HG02981 (cell line): ENCODE results near the gene TMEM238.

ENCODE experiments used
- ATAC-seq: cut with Tn5 transposase; IDR thresholded peaks from one replicate; pipeline ENCODE4 v1.9.1; 2021; ENCODE audit warnings: mild to moderate bottlenecking, moderate library complexity; ENCODE audit not compliant: unreplicated experiment

TMEM238 gene

DNA sequence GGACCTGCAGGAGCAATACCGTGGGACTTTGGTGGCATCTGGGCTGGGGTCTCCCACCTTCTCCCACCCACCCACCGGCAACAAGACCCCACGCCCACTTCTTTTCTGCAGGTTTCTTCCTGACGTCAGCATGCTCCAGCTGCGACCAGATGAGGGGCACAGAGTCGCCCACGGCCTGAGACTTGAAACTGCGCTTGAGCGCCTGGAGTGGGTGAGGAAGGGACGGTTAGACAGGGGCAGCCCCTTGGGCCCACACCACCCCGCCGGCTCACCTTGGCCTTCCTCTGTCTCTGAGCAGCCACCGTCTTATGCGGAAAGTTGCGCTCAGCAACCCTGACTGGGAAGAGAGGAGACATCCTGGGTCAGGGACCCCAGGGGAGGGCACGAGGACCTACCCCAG, 23.2 kb downstream of the TMEM238 start:
- no peak for ATAC-seq

DNA sequence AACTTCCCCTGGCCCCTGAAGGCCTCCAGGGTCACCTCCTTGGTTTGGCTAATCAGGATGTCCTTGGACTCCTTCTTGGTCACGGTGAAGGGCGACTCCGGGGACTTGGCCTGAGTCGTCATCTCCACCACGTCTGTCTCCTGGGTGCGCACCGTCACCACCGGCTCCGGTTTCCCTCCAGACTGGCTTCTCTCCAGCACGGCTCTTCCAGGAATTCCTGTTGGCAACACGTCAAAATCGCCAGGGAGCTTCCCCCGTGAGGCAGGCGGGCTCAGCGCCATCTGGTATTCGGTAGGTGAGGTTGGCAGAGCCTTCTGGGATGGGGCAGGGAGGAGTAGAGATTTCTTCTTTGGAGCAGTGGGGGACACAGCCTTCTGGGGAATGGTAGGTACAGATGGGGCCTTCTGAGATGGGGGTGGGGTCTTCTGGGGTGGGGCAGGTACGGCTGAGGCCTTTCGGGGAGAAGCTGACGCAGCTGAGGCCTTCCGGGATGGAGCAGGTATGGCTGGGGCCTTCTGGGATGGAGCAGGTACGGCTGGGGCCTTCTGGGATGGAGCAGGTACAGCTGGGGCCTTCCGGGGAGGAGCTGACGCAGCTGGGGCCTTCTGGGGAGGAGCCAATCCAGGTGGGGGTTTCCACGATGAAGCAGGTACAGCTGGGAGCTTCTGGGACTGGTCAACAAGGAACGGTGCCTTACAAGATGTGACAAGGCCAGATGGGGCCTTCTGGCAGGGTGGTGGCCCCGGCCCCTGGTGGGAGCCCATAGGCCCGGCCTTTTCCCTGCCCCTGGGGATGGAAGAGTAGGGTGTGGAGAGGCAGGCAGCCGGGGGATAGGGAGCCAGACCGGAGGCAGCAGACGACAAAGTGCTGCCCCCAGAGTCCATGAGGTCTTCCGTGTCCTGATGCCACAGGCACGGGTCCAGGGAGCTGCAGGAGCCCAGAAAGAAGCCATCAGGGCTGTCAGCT, 24.9 kb downstream of the TMEM238 start:
- no peak for ATAC-seq

DNA sequence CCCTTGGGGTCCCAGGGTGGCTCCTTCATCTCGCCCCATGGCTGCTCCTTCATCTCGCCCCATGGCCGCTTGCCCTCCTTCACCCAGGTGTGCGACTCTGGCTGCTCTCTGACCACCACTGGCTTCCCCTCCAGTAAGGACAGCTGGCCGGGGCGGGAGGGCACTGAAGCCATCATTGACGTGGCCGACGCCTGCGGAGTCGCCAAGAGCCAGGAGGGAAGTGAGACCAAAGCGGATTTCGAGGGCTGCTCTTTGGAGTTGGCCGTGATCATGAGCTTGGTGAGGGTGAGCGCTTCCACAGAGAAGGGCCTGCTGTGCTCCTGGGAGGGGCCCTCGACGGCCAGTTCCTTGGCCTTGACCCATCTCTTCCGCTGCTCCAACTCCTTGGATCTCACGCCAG, 25.6 kb downstream of the TMEM238 start:
- ATAC-seq = no peak

DNA sequence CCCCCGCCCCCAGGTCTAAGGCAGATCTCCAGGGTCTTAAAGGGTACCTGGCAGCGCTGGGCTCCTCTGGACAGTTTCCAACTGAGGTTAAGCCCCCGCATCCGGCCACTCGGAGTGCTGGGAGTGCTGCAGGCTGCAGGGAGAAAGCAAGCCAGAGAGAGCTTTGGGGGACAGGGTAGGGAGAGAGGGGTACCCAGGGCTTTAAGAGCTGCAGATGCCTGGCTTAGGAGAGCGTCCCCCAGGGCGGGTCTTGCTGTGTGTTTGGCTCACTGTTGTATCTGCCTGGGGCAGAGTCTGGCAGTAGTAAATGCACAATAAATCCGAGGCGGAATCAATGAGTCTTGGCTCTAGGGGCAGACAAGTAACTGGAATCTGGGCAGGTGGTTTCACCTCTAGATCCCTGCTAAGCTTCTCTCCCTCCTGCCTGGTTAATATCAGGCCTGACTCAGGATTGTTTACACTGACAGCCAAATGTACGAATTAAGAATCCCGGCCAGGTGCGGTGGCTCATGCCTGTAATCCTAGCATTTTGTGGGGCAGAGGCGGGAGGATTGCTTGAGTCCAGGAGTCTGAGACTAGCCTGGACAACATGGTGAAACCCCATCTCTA, 28.8 kb downstream of the TMEM238 start:
- ATAC-seq = no peak

DNA sequence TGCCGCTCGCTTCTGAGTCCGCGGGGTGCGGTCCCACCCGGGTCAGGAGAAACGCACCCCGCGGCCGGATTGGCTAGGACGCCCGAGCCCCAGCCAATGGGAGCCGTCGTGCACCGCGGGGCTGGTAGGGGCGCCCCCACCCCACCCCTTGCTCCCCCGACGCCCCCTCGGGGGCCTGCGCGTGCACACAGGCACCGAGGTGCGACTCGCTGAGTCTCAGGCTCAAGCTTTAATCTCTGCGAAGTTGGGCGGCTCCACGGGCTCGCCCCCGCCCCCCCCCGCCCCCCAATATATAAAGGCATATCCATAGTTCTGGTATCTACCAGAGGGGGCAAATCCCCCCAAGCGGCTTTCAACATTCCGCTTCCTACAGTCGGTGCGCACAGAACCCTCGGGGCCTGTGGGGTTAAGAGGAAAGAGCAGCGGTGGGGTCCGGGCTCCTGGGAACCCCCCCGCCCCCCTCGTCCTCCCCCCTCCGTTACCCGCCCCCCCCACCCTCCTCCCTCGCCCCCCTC, 29.3 kb downstream of the TMEM238 start, which contains the start of gene COX6B2:
COX6B2 (minus strand) TSS at position 22 of the 515 bp plus-strand sequence. CDS start 198 bp downstream, outside the sequence.
- ATAC-seq = no peak

DNA sequence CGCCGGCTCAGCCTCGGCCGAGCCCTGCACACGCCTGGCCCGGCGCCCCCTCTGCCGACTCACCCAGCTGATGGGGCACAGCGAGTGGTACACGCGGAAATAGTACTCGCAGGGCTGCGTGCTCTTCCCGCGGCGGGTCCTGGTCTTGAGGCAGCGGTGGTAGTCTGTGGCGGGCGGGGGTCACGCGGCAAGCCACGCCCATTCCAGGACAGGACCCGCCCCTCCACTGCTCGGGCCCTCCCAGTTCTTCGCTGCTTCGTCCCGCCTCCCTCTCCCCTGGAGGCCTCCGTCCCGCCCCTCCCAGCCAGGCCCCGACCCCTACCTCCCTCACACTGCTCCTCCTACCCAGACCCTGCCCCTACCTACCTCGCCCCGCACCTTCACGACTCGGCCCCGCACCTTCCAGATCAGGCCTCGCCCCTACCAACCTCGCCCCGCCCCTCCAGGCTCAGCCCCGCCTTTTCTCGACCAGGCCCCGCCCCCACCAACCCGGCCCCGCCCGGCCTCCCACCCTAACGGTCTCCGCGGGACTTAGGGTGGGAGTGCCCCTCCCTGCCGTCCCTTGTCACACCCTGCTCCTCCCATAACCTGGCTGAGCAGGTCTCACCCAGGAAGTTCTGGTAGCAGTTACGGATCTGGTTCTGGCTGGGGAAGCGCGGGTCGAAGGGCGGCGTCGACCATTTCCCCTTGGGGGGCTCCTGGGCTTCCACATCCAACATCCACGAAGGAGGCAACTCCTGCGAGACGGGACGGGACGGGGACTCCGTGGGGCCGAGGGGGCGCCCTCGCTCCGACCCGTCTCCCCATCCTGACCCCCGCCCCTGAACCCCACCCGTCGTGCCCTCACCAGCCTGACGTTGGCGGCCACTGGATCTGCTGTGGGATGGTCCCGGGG, 30.0 kb downstream of the TMEM238 start:
- ATAC-seq = no peak

DNA sequence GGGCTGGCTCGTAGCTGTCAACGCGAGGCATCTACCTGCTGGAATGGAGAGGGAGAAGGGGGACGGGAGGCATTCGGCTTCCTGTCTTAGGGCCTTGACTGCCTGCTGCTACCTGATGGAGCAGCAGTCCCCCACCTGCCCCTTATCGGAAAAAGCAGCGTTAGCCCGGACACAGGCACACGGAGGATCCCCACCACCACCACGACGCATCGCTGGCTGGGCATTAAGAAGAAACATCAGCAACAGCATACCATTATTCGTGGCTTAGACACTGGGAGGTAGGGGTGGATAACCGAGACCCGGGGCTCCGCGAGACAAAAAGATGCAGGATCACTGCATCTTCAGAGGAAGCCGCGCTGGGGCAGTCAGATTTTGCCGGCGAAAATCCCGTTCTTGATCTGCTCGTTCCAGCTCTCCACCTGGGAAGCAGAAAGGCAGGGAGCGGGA, 30.7 kb downstream of the TMEM238 start:
- no peak for ATAC-seq

DNA sequence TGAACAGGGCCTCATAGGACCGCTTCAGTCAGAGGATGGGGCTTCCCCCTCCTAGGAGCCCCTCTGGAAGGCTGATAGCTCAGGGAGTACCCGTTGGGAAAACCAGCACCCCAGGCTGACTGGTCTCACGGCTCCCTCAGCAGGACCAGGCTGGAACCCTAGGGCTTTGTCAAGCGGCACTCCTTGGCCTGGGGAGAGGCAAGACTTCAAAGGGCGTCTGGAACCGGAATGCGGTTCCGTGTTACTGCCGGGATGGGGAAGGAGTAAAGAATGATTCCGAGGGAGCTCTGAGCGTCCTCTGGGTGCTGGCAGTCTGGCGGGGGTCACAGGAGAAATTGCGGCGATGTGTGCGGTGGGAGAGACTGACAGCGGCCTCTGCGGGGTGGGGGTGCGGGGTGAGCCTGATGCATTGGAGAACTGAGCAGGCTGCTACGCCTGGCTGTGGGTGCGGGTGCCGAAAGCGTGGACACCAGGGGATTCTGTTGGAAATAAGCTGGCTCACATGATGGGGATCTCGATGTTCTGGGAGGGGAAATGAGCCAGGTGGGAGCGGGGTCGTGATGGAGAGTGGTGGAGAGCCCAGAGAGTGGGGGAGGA, 31.4 kb downstream of the TMEM238 start:
- ATAC-seq = no peak

DNA sequence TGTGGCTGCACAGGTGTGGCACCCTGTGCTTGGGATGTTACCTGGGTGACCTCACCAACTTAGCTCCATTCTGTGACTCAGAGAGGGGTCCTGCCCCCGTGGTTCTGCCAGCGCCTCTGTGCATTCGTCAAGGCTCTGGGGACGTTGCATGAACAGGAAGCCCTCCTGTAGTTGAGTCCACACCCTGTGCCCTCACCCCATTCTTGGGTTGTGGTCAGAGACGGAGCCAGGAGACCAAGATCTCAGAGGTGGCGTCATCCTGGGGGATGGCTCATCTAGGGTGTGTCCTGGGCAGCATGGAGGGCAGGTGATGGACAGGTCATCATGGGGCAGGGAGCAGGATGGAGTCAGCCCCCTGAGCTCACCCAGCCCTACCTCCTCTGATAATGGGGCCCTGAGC, 32.1 kb downstream of the TMEM238 start:
- no peak for ATAC-seq

DNA sequence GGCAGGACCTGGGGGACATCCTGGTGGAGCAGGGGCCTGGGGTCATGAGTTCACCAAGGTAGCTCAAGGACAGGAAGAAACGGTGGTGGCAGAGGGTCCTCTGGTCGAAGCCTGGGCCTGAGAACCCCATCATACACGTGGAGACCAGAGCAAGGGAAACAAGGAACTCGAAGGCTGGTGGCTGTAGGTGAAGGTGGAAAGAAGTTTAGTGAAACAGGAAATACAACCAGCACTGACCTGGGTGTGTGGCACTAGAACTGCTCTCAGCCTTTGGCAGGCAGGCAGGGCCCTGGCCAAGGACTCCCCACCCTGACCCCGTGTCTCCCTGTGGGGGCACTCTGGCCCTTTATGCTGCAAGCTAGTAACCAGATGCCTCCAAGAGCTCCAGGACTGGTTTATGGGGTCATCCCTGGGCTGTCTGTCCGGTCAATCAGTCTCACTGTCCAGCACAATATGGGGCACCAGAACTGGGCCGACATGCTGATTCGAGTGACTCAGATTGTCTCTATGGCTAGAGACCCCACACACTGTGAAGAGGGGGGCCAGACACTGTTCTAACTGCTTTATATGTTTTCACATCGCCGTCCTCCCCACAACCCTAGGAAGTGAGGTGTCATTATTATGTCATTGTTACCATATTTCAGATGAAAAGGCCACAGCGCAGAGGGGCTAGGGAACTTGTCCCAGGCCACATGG, 33.3 kb downstream of the TMEM238 start:
- no peak for ATAC-seq

DNA sequence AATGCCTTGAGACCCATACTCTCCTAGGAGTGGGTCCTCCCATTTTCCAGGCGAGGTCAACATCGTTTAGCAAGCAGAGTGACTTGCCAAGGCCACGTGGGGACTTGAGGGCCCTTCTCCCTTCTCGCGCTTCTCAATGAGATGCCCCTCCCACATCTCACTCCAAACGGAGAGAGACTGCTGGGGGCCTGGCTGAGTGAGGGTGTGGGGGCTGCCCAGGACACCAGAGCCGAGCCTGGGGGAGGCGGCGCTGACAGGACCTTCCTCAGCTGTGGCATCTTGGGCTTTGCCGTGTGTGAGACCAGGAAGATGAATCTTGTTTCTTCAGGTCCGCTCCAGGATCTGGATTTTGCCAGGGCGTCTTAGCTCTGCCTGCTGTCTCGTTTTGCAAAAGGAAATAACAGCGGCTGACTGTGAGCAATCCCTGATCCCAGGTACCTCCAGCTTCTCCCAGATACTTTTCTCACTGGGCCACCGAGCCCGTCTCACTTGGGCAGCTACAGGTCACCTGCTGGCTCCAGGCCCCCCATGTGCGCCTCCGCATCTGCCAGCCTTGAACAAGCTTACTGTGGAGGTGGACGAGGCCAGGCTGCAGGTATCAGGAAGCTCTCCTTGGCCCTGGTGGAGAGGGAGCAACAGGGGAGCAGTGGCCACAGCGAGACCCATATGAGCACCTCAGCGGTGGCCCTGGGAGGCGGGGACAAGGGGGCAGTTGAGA, 35.6 kb downstream of the TMEM238 start:
- no peak for ATAC-seq

DNA sequence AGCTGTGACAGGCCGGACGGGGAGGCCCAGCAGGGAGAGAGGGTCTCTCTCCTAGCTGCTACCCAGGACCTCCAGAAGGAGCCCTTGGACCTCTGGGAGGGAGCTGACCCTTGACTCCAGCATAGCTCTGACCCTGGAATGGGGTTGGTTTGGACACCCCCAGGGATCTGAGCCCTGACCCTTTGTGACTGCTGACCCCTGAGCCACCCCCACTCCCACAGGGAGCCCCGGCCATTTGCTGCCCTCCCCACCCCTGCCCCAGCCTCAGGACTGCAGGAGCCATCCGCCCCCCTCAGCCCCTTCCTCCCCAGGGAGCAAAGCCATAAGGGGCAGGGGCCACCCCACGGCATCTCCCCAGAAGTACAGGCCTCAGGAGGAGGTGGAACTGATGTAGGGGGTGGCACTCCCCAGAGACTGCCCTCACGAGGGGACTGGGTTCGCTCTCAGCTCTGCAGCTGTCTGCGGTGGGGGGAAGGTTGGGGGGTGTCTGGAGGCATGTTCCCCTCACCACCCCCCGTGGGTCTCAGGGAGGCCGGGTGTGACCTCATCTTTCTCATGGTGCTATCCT, 36.6 kb downstream of the TMEM238 start:
- ATAC-seq = no peak

DNA sequence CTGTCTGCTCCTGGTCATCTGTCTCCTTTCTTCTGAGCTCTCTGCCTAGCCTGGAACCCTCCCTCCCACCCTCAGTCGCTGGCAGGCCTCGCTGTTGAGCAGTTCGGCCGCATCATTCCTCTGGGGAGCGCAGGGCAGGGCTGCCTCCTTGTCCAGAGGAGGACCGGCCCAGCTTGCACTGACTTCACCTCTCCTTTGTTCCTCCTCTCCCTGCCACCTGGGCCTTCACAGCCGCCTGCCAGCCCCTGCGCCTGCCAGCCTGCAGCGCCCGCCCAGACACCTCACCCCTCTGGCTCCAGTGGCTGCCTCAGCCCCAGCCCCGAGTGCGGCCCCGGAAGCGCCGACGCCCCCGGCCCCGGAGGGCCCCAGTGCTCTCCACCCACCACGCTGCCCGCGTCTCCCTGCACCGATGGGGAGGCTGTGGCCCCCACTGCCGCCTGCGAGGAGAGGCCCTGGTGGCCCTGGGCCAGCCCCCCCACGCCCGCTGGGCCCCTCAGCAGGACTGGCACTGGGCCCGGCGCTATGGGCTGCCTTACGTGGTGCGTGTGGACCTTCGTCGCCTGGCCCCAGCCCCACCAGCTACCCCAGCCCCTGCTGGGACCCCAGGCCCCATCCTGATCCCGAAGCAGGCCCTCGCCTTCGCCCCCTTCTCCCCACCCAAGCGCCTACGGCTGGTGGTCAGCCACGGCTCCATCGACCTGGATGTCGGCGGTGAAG, 37.2 kb downstream of the TMEM238 start:
- no peak for ATAC-seq

DNA sequence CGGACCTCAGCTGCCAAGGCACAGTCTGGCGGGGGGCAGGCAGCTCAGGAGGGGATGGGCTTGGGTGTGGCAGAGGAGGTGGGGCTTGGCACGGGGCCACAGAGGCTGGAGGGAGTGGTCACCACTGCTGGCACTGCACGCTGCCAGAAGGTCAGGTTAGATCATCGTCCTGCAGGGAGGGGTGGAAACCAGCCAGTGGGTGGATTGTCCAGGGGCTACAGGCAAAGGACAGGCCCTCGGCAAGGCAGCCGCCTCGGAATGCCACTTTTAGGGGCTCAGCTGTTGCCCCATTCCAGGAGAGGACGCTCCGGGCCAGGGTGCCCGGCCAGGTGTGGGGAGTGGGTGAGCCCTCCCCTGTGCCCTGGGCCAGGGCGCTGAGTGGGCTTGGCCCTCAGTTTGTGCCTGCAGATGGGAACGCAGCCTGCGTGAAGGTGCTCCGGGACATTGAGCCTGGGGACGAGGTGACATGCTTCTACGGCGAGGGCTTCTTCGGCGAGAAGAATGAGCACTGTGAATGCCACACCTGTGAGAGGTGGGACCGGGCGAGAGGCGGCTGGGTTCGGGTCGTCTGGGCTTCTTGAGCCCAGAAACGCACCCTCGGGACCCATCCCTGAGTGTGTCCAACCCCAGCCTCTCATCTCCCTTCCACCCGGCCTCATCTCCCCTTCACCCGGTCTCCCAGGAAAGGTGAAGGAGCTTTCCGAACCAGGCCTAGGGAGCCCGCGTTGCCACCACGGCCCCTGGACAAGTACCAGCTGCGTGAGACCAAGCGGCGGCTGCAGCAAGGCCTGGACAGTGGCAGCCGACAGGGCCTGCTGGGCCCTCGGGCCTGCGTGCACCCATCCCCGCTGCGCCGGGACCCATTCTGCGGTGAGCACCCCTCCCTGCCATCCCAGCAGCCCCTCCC, 38.0 kb downstream of the TMEM238 start:
- no peak for ATAC-seq

DNA sequence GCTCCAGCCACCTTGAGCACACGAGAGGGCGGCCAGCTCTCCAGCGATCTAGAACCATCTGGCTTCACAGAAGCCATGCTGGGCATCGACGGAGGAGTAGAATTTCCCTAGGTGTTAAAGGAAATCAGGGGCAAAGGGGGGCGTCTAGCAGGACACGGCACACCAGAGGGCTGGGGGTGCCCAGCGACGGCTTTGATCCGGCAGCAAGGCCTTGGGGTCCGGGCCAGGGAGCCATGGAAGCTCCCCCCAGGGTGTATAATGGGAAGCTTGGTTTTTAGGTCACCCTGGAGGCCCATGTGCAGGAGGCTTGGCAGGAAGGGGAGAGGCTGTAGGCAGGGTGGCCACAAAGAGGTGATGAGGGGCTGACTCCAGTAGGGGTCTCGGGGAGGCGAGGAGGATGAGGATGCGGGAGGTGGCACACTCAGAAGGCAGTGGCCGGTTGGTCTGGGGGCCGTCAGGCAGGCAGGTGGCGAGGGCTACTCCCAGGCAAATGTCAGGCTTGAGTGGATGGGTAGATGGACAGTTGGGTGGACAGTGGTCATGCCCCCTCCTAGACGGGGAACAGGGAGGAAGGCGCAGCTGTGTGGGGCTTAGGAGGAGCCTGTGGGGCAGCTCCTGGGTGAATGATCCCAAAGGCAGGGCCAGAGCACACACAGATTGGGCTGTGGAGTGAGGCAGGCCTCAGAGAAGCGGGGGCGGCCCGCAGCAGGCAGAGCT, 38.8 kb downstream of the TMEM238 start:
- ATAC-seq = no peak

DNA sequence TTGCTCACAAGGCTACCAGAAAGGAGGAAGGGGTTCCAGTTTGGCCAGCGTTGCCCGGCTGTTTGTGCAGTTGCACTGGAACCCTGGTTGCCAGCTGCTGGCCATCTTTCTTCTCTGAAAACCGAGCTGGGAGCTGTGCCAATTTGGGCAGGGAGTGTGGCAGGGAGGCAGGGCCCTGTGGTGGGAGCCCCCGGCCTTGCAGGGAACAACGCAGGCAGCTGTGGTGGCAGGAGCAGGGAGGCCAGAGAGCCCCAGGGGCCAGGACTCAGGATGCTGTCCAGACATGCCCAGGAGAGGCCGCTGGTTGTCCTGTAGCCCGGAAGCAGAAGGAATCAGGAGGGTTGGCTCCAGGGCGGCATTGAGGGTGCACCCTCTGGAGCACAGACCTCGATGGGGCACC, 39.6 kb downstream of the TMEM238 start:
- ATAC-seq = no peak
